Breast epithelium (tissue), 4 donors: ENCODE measurements around the gene IFT88. TPM values are rescaled to one million over a fixed set of nuclear protein-coding genes. Genes with fewer than 3 reads are reported as not detected.

Source experiments
- DNase-seq, 2 donors: peaks; one replicate each; pipeline ENCODE4 v3.0.0-alpha.2; 2019; ENCODE audit warnings: low spot score in 2 of 2
- H3K27ac ChIP-seq, 2 donors: fragments of 200-600 bp; sonication (generic) in 1 of 2; one replicate each; pipeline ENCODE4 v1.5.1; 2016 to 2019; ENCODE audit warnings: mild to moderate bottlenecking in 1 of 2
- H3K27me3 ChIP-seq, 2 donors: fragments of 200-600 bp; sonication (generic) in 1 of 2; one replicate each; pipeline versions ENCODE4 v1.5.1 to v1.6.0; 2017 to 2019; ENCODE audit warnings: control low read depth in 1 of 2, mild to moderate bottlenecking in 1 of 2
- H3K36me3 ChIP-seq: fragments of 200-600 bp; one replicate; pipeline ENCODE4 v1.5.1; 2019
- H3K4me1 ChIP-seq, 2 donors: fragments of 200-600 bp; sonication (generic); one replicate each; pipeline ENCODE4 v1.5.1; 2016 to 2019; ENCODE audit warnings: control low read depth in 1 of 2
- H3K4me3 ChIP-seq, 3 donors: fragments of 200-600 bp; sonication (generic); 1 replicate in 2 of 3; 2 replicates in 1 of 3; pipeline ENCODE4 v1.5.1; 2016 to 2019; ENCODE audit warnings: mild to moderate bottlenecking in 3 of 3, moderate library complexity in 2 of 3
- H3K9me3 ChIP-seq, 2 donors: fragments of 200-600 bp; sonication (generic) in 1 of 2; one replicate each; pipeline ENCODE4 v1.5.1; 2016 to 2019; ENCODE audit warnings: control low read depth in 1 of 2
- CTCF ChIP-seq, 3 donors: fragments of 450-650 bp; IDR thresholded peaks; one replicate each; pipeline ENCODE4 v1.5.1; 2016 to 2017; ENCODE audit warnings: antibody characterized with exemption in 3 of 3, mild to moderate bottlenecking in 3 of 3, moderate library complexity in 3 of 3
- POLR2A ChIP-seq: fragments of 450-650 bp; IDR thresholded peaks from one replicate; pipeline ENCODE4 v1.6.1; 2016; ENCODE audit warnings: antibody characterized with exemption, mild to moderate bottlenecking, moderate library complexity
- POLR2AphosphoS5 ChIP-seq, 3 donors: sonication (generic); formaldehyde crosslinking; IDR thresholded peaks; one replicate each; pipeline ENCODE4 v1.6.1; 2017; ENCODE audit warnings: antibody characterized with exemption in 3 of 3
- intact Hi-C: fragments of 100-400 bp; cut with DNase I; formaldehyde crosslinking; loops from one replicate; pipeline ENCODE4 v1.15.1; 2023; ENCODE audit warnings: low total_unique reads
- total RNA-seq, 3 donors: library from RNA; depleted of rRNA; stranded (reverse); fragments of >200 nt; gene quantifications; one replicate each; pipeline ENCODE4 v1.1.0, GENCODE V29; 2016

The IFT88 gene
- total RNA-seq, 3 donors from 2014 or later: 13.9 to 35.0 (median 27.9) TPM

GRCh38 chr13:20666948-20667347 lies 100.0 kb downstream of the IFT88 start:
- intact Hi-C loops: no loop called here

GRCh38 chr13:20667857-20668437 lies 101.0 kb downstream of the IFT88 start:
- Histone ChIP-seq H3K36me3 (peaks cover 17% of the 10 kb centered on the region), H3K9me3 (no peaks in the 10 kb centered on the region), H3K27me3 (no peaks in the 10 kb centered on the region), H3K27ac (no peak overlapping the region), H3K4me1 (no peaks in the 10 kb centered on the region), H3K4me3 (no peak overlapping the region)
- no peak for DNase-seq
- intact Hi-C loops: no loop called here
- TF ChIP-seq CTCF (IDR thresholded peaks at IDR 0.05) (no peak), POLR2A (no peak), POLR2AphosphoS5 (IDR thresholded peaks at IDR 0.05) (no peak)

More at GRCh38 chr13:20666948-20667347, 100.0 kb downstream of the IFT88 start:
- no peak for DNase-seq
- no peaks in the 10 kb centered on the region for H3K9me3 ChIP-seq
- TF ChIP-seq CTCF (IDR thresholded peaks at IDR 0.05): no peak
- no peak for TF ChIP-seq POLR2A
- peaks cover 17% of the 10 kb centered on the region for H3K36me3 ChIP-seq
- H3K27ac ChIP-seq: no peak overlapping the region
- no peaks in the 10 kb centered on the region for H3K4me1 ChIP-seq
- H3K4me3 ChIP-seq: no peak overlapping the region
- H3K27me3 ChIP-seq: no peaks in the 10 kb centered on the region

GRCh38 chr13:20669162-20669561 lies 102.2 kb downstream of the IFT88 start:
- Histone ChIP-seq H3K4me3 (no peak overlapping the region), H3K9me3 (no peaks in the 10 kb centered on the region), H3K36me3 (peaks cover 11% of the 10 kb centered on the region)

GRCh38 chr13:20671789-20672188 lies 104.8 kb downstream of the IFT88 start:
- H3K4me1 ChIP-seq: no peaks in the 10 kb centered on the region
- DNase-seq: no peak

More at GRCh38 chr13:20669162-20669561, 102.2 kb downstream of the IFT88 start:
- H3K27me3 ChIP-seq: no peaks in the 10 kb centered on the region
- DNase-seq: no peak
- no peak overlapping the region for H3K27ac ChIP-seq
- TF ChIP-seq POLR2AphosphoS5 (IDR thresholded peaks at IDR 0.05): no peak
- TF ChIP-seq POLR2A: no peak
- no peak for TF ChIP-seq CTCF (IDR thresholded peaks at IDR 0.05)
- H3K4me1 ChIP-seq: no peaks in the 10 kb centered on the region
- intact Hi-C loops: no loop called here

More at GRCh38 chr13:20671789-20672188, 104.8 kb downstream of the IFT88 start:
- H3K27me3 ChIP-seq: no peaks in the 10 kb centered on the region
- H3K9me3 ChIP-seq: no peaks in the 10 kb centered on the region
- H3K4me3 ChIP-seq: no peak overlapping the region
- H3K36me3 ChIP-seq: peaks cover 1% of the 10 kb centered on the region
- intact Hi-C loops: no loop called here
- TF ChIP-seq POLR2A: no peak
- TF ChIP-seq POLR2AphosphoS5 (IDR thresholded peaks at IDR 0.05): no peak
- TF ChIP-seq CTCF (IDR thresholded peaks at IDR 0.05): no peak
- no peak overlapping the region for H3K27ac ChIP-seq
